ENCODE measurements around the gene TFAP2E.

The TFAP2E gene

GRCh38 chr1:35598895-35599294, 25.8 kb downstream of the TFAP2E start:
- no peak for DNase-seq

GRCh38 chr1:35599411-35599810, 26.3 kb downstream of the TFAP2E start:
- DNase-seq: no peak

GRCh38 chr1:35600593-35600992, 27.5 kb downstream of the TFAP2E start:
- DNase-seq: no peak

- DNase-seq: no peak
These were observed 30.4 kb downstream of the TFAP2E start for GRCh38 chr1:35603468-35603867.

GRCh38 chr1:35603941-35604340, 30.8 kb downstream of the TFAP2E start:
- DNase-seq: no peak

GRCh38 chr1:35605071-35605866, 32.2 kb downstream of the TFAP2E start:
- DNase-seq: no peak

GRCh38 chr1:35605867-35606182, 32.7 kb downstream of the TFAP2E start:
- DNase-seq: no peak

- no peak for DNase-seq
These were observed 38.5 kb downstream of the TFAP2E start for GRCh38 chr1:35611655-35612054.

GRCh38 chr1:35615440-35615839, 42.3 kb downstream of the TFAP2E start:
- DNase-seq: no peak

GRCh38 chr1:35619237-35620121, 46.4 kb downstream of the TFAP2E start:
- no peak for DNase-seq

GRCh38 chr1:35622510-35623178, 49.5 kb downstream of the TFAP2E start:
- no peak for DNase-seq

GRCh38 chr1:35623832-35624231, 50.7 kb downstream of the TFAP2E start:
- DNase-seq: no peak

GRCh38 chr1:35629051-35629450, 55.9 kb downstream of the TFAP2E start:
- DNase-seq: no peak

- no peak for DNase-seq
These were observed 58.3 kb downstream of the TFAP2E start for GRCh38 chr1:35631396-35631795.

GRCh38 chr1:35633547-35633946, 60.4 kb downstream of the TFAP2E start:
- DNase-seq: no peak

- peak; percentile 57 for DNase-seq
These were observed 64.3 kb downstream of the TFAP2E start for GRCh38 chr1:35637401-35637809.

GRCh38 chr1:35640380-35641232, 67.5 kb downstream of the TFAP2E start:
- peak; percentile 5 for DNase-seq

GRCh38 chr1:35641233-35641866, 68.2 kb downstream of the TFAP2E start, which contains the start of gene PSMB2:
Gene PSMB2 (minus strand): TSS chr1:35641526. CDS start chr1:35641432, 94 bp downstream.
- DNase-seq: peak; percentile 96

GRCh38 chr1:35642471-35642955, 69.4 kb downstream of the TFAP2E start:
- DNase-seq: peak; percentile 15

- no peak for DNase-seq
These were observed 71.1 kb downstream of the TFAP2E start for GRCh38 chr1:35644204-35644603.
